ENCODE results near the gene ABHD6. TPM values are rescaled to one million over a fixed set of nuclear protein-coding genes. Genes with fewer than 3 reads are reported as not detected.
"Not testable (repeated sequence)": the region's sequence is repeated elsewhere in the genome, so short reads cannot be mapped to it uniquely, and the experiment has no call there.

The ABHD6 gene, protein sequence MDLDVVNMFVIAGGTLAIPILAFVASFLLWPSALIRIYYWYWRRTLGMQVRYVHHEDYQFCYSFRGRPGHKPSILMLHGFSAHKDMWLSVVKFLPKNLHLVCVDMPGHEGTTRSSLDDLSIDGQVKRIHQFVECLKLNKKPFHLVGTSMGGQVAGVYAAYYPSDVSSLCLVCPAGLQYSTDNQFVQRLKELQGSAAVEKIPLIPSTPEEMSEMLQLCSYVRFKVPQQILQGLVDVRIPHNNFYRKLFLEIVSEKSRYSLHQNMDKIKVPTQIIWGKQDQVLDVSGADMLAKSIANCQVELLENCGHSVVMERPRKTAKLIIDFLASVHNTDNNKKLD
- total RNA-seq, result 15.0 and 28.7 TPM in 2 replicates

DNA sequence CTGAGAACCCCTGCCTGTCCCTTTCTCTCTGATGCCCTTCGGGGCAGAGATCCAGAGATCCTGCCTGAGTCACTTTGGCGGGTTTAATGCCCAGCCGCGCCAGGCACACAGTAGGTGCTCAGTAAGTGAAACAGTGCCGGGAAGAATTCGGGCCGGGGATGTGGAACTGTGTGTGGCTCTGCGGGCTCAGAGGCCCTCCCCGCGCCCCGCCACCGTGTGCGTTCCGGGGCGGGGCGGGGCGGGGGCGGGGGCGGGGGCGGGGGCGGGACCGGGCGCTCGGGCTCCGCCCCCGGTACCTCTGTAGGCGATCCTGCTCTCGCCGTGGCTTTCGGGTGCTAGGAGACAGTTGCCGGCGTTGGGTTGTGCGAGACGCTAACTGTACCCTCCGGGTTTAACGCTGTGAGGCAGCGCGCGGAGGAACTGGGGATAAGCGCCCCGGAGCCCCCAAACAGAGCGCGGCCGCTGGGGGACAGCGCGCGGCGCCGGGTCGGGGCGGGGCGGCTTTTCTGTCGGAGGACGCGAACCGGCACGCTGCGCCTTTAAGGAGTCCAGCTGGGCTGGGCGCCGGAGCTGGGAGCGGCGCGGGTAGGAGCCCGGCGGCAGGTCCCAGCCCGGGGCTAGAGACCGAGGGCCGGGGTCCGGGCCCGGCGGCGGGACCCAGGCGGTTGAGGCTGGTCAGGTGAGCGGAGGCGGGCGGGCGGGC is at the start of gene ABHD6:
TSS of gene ABHD6 (plus strand) at position 555 of the 703 bp plus-strand sequence. CDS start 18,795 bp downstream, outside the sequence.
- peak in 1 of 2 donors; percentile 75 for DNase-seq (ENCODE audit: low read depth in 2 of 2)

DNA sequence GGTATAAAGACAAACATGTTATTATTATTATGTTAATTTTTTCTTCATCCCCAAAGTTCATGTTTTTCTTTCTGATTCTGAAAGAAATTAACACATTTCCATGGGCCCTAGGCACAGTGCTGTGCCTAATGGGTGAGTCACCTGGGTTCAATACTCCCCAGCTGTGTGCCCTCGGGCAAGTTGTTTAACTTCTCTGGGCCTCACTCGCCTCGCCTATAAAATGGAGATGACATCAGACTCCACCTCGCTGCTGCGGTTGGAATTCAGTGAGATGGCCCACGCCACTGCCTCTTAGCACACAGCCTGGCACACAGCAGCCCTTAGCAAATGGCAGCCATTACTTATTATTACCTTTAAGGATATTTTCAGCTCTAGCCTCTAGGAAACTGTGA is 49.4 kb upstream of the ABHD6 start:
- DNase-seq (ENCODE audit: low read depth in 2 of 2), result no peak

DNA sequence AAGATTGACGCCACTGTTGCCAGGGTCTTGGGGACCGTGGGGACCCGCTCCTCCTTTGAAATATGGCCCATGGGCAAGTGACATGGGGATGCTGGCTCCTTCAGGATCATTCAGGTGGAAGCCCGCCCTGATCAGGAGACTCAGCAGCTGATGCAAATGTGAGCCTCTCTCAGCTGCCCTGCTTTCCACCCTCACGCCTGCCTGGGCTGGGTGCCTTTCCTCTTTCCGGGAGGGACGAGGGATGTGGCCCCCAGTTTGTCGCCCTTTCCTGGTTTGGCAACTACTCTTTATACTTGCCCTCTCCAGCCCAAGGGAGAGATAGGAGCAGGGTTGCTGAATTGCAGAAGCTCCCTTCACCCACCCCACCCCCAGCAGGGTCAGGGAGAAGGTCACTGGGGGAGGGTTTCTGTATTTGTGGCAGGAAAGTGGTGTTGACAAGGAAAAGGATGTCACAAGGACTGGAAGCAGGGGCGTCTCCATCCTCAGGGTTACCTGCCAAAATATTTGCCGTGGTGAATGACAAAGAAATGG is 48.6 kb upstream of the ABHD6 start:
- DNase-seq (ENCODE audit: low read depth in 2 of 2), result peak; percentile 46 to 60

DNA sequence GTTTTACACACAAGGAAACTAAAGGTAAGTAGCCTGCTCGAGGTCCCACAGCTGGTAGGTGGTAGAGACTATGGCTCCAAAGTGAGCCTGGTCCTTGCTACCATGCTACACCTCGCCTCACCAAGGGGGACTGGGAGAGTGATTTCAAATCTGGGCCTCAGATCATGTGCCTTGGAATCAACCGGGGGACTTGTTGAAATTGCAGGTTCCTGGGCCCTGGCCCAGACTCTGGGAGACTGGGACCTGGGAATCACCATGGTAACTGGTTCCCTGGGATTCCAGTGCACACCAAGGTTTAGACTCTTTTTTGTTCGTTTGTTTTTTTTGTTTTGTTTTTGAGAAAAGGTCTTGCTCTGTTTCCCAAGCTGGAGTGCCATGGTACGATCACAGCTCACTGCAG is 47.9 kb upstream of the ABHD6 start:
- no peak for DNase-seq (ENCODE audit: low read depth in 2 of 2)

DNA sequence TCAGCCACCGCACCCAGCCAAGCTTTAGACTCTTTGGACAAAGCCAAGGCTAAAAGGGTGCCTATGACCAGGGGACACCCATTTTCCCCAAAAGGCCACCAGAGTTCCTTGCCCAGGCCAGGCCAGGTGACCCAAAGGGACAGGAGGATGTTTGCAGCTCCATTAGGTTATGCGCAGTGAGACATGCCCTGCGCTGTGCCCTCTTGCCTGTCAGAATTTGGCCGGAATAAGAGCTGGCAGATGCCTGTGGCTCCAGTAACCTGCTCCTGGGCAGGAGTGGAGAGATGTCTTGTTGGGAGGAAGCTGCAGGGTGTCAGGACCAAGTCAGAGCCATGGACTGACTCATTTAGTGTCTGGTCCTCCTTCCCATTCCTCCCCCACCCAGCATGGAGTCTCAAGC is 47.3 kb upstream of the ABHD6 start:
- no peak for DNase-seq (ENCODE audit: low read depth in 2 of 2)

DNA sequence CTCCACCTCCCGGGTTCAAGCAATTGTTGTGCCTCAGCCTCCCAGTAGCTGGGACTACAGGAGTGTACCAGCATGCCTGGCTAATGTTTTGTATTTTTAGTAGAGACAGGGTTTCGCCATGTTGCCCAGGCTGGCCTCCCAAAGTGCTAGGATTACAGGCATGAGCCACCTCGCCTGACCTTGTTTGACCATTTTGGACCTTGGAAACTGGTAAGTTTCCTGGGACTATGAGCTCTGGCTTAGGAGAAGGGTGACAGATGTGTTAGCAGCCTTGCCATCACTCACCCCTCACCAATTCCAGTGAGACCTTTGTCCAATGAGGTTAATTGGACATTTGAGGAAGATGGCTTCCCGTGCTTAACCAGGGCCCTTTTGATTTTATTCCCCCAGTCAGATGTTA is 46.7 kb upstream of the ABHD6 start:
- DNase-seq (ENCODE audit: low read depth in 2 of 2), result no peak

DNA sequence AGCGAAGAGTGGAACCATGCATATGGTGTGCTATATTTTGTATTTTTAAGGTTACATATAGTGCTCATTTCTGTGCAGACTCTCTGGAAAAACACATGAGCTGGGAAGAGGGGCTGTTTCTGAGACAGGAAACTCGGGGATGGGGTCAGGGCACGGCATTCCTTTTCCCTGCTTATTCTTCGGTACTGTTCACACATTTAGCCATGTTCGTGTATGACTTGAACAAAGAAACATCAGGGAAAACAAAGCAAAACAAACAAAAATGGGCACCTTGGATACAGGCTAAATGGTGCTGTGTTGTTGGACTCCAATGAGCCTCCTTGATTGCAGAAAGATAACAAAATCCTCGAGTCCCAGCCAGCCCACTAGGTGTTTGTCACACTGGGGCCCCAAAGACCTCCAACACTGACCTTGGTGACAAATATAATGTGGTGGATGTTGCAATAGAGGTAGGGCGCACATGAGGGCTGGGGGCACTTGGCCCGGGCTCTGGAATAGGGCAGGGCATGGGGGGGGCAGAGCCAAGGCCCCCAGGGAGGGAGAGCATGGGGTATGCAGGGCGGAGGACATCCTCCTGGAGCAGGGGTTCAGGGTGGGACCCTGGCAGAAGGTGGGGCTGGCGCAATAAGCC is 46.1 kb upstream of the ABHD6 start:
- peak in 1 of 2 donors; percentile 81 for DNase-seq (ENCODE audit: low read depth in 2 of 2)

DNA sequence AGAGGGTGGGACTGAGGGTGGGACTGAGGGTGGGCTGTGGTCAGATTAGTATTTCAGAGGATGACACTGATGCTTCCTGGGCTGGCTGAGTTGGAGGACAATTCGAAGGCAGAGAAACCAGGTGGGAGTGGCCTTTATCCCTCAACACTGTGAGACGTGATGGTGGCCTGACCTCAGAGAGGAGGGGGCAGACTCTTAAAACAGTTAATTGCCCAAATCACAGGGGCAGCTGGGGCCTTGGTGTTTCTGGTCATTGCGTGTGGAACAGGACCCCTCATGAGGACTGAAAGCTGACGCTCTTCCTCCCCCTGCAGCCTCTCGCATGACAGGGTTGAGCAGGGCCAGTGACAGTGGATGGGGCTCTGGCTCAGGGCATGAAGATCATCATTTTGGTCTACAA is 45.5 kb upstream of the ABHD6 start:
- DNase-seq (ENCODE audit: low read depth in 2 of 2), result no peak

DNA sequence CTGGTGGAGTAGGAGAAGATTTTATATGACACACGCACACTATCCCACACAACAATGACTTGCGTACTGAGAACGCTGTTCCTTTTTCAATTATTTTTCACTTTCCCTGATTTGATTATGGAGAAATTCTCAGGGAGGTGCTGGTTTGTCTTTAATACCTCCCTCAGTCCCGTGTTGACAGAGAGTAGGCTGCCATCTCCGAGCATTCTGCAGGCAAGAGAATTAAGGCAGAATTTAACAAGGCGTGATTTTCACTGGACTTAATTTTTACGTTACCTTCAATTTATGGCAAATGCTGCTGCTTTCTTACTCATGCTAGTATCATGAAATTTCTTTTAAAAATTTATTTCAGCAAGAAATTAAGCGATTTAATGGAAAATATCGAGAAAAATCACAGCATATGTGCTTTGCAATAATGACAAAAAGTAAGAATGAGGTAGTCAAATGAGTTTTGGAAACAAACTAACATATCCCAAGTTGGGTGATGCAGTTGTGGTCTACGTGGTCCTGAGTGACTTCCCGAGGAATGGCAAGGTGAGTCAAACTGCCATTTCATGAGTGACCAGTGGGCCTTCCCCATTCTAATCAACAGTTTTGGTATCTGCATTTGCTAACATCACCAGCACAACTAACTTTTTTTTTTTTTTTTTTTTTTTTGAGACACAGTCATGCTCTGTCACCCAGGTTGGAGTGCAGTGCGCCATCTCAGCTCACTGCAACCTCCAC is 43.7 kb upstream of the ABHD6 start:
- DNase-seq (ENCODE audit: low read depth in 2 of 2), result no peak

DNA sequence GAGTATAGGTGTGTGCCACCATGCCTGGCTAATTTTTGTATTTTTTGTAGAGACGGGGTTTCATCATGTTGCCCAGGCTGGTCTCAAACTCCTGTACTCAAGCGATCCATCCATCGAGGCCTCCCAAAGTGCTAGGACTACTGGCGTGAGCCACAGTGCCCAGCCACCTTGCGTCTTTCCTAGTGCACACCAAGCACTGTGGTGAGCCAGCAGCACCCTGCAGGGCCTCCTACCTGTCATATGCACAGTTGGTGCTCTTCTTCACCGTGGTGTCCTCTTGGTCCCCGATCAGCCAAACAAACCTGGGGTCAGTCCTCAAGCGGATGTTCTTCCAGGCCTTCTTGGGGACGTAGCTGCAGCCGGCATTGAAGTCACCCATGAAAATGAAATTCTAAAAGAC is 40.0 kb upstream of the ABHD6 start:
- no peak for DNase-seq (ENCODE audit: low read depth in 2 of 2)

DNA sequence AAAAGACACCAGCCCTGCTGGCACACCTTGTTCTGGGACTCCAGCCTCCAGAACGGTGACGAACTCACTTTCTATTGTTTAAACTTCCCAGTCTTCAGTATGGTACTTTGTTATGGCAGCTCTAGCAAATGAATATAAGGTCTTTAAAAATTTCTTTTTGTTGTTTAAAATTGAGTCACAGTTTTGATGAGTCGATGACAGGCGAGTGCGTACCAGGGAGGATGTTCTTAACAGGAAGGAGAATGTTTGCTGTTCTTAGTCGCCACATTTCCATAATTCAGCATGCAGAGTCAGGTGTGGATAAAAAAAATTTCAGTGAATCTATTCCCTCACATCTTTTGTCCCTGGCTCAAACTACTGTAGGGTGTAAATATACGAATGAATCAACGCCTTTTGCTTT is 39.2 kb upstream of the ABHD6 start:
- peak in 1 of 2 donors; percentile 61 for DNase-seq (ENCODE audit: low read depth in 2 of 2)

DNA sequence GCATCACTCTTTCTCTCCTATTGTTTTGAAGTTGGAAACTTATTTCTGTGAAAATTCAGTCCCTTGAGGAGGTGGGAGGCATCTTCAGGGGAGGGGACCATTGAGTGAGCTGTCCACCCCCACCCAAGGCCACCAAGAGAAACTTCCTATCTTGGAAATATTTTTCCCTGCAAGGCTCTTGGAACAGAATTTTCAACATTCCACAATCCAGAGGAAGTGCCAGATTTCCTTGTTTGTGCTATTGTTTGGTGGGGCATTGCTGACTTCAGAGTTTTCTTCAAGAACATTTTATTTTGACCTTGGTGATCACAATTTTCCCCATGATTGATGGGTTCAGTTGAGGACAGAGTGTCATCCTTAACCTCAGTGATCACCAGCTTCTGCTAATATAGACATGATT is 38.8 kb upstream of the ABHD6 start:
- peak in 1 of 2 donors; percentile 59 for DNase-seq (ENCODE audit: low read depth in 2 of 2)

DNA sequence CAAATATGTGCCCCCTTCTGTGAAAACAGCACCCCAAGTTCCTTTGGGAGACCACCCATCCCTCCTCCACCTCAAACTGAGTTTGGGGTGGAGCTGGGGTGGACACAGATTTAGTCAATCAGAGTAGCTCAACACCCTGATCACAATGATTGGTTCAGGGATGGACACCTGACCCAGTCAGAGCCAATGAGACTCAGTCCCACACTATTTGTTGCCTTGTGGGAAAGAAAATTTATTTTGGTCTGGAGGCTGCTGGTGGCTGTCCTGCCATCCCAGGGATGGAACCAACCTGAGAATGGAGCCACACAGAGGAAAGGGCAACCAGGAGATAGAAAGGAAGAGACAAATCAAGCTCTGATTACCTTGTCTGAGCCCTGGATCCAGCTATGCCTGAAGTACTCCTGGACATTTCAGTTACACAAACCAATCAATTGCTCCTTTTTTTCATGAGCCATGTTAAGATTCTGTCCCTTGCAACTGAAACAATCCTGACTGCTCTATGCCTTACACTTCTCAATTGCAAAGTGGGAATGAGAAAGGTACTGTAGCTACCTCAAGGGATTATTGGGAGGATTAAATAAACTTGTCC is 37.4 kb upstream of the ABHD6 start:
- DNase-seq (ENCODE audit: low read depth in 2 of 2), result no peak

DNA sequence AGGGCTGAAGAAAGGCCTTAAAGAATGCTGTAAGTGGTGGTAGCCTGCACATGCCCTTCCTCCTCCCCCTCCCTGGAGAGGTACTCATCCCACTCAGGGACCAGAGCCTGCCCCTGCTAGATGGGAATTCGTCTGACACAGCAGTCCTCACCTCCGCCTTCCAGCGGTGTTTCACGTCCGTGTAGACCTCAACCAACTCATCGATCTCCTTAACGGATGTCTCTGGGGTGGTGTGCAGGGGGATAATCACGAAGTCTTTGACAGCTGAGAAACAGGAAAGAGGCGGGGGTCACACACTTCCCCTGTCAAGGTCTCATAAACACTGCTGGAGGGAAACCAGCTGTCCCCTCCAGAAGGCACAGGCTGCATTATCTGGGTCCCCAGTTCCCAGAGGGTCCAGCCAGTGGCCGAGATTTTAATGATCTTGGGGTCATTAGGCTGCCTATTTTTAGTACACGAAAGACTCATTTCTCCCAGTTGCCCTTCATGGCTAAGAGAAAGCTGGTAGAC is 36.7 kb upstream of the ABHD6 start:
- DNase-seq (ENCODE audit: low read depth in 2 of 2), result no peak

DNA sequence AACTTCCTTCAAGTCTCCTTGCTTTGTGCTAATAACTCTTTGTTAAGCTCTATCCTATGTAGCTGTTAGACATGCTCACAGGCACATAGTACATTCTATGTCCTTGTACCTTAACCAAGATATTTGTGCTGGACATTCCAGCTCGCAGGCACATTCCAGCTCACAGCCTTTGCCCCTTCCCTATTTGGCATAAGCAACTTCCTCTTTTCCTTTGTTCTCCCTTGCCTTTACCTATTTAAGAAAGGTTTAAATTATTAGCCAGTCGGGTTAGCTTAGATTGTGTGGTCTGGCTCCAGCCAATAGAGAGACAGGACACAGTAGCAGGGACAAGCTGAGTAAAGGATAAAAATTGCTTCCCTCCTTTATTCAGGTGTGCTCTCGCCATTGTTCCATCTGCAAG is 36.1 kb upstream of the ABHD6 start:
- not testable (repeated sequence) for DNase-seq (ENCODE audit: low read depth in 2 of 2)

DNA sequence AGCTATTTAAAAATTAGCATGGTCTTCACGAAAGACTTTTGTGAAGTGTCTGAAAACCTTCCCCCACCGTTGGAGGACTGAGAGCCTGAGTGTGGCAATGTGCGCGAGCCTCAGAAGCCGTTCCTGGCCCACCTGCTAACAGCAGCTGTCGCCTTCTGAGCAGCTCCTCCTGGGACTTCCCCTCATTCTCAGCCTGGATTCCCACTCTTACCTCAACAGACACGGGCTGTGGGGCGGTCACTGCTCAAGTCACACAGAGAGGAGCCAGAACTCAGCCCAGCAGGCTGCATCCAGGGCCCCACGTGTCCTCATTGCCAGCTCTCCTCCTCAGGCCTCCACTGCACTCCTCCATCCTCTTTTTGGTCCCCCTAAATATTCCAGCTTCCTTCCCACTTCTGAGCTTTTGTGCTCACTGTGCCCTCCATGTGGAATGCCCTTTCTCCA is 34.7 kb upstream of the ABHD6 start:
- DNase-seq (ENCODE audit: low read depth in 2 of 2), result no peak

DNA sequence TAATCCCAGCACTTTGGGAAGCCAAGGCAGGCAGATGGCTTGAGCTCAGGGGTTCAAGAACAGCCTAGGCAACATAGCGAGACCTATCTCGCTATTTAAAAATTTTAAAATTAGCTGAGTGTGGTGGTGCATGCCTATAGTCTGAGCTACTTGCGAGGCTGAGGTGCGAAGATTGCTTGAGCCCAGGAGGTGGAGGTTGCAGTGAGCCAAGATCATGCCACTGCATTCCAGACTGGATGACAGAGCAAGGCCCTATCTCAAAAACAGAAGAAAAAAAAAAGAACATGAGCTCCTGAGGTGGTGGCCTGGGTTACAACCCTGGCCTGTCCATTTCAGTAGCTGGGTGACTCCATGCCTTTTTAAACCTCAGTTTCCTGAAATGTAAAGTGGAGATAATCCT is 34.1 kb upstream of the ABHD6 start:
- no peak for DNase-seq (ENCODE audit: low read depth in 2 of 2)

DNA sequence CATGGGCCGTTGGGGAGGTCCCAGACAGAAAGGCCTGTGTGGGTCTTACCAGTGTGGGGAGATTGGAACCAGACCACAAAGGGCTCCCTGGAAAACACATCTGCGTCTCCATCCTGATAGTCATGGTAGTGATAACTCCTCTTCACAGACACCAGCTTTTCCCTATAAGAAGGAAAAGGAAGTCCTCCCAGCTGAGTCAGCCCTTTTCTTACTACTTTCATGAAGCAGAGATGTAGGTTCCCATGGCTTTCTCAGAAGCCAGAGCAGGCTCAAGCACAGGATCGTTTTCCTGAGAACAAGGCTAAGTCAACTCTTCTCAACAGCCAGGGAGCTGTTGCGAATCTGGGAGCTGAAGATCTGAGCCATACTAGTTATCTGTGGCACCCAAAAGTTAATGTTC is 32.9 kb upstream of the ABHD6 start:
- DNase-seq (ENCODE audit: low read depth in 2 of 2), result no peak

DNA sequence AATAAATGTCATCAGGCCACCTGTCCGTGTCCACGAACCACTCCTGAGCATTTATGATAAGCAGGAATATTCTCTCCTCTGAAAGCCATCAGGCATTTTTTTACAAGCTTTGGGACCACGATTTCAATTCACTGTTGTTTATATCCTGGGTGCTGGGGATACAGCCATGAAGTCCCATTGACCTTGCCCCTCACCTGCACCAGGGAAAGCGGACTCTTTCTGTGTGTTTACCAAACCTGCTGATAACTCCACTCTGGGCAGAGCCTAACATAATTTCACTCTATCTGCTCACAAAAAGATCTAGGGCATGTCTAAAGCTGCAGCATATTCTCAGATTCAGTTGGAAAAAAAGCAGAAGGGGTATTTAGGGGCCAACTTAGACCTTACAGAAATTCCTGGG is 31.6 kb upstream of the ABHD6 start:
- no peak for DNase-seq (ENCODE audit: low read depth in 2 of 2)

DNA sequence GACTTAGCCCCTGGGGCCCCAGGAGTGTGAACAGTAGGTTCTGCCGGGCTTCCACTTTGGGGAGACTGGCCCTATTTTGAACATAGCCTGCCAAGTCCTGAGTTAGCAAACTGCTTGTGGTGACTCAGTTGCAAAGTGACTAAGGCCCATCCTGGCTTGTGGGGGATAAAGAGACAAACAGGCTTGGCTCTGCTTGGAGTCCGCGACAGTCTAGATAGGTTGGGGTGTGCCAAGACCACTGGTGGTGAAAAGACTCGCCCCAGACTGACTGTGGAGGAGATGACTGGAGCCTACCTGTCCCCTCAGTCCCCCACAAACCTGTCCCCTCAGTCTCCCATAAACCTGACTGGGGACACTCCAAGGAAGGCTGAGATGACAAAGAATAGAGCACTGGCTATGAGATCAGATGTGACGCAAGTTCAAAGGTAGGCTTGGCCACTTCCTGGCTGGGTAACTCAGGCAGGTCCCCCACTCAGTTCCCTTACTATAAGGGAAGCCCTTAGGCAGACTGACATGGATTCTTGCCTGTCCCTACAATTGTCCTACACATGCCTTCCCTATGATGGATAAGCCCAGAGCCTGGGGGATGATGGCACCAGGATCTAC is 31.1 kb upstream of the ABHD6 start:
- peak in 1 of 2 donors; percentile 30 for DNase-seq (ENCODE audit: low read depth in 2 of 2)

DNA sequence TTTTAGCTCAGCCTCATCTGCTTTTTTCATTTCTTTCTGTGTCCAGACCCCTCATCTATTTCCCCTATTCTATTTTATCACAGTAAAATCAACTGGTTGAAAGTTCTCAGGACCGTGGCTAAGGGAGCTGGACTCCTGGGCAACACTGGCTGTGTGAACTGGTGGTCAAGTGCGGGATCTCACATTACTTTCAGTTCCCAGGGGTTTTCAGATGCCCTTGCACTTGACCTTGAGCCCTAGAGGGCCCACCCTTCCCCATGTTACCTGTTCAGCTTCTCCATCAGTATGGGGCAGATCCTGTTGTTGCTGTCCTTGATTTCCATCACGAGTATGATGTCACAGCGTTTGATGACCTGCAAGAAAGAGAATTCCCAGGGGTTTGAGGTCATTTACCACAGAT is 29.6 kb upstream of the ABHD6 start:
- DNase-seq (ENCODE audit: low read depth in 2 of 2), result no peak
